IMR-90 (cell line): ENCODE data around the gene PARVB. TPM values are rescaled to one million over a fixed set of nuclear protein-coding genes. Genes with fewer than 3 reads are reported as not detected.
A peak's percentile ranks its signal among the peaks of the same experiment; 100 is the strongest.

Experiments
- ATAC-seq: fragments of 200-7000 bp; cut with Tn5 transposase; 2 replicates; pipeline ENCODE4 v1.9.1; 2020; ENCODE audit warnings: low read depth, mild to moderate bottlenecking, moderate library complexity
- BruUV-seq: library from RNA; stranded (reverse); fragments of 400-500 nt; replicated peaks from 2 replicates; lab custom pipeline; 2021; lab: Mats Ljungman, UMichigan
- CTCF ChIA-PET: fragments of 300-600 bp; formaldehyde crosslinking; extraction: SDS; loops from one replicate; lab custom pipeline; 2021; ENCODE audit warnings: antibody characterized with exemption; lab: Yijun Ruan, JAX
- POLR2A ChIA-PET: fragments of 300-600 bp; sonication (Branson Sonifier 250); formaldehyde crosslinking; loops from one replicate; lab custom pipeline; 2022; ENCODE audit warnings: antibody characterized with exemption; ENCODE audit not compliant: unreplicated experiment; lab: Charles Lee
- DNase-seq: peaks from one replicate; pipeline ENCODE4 v3.0.0; 2013
- H2AFZ ChIP-seq: replicated peaks from 2 replicates; pipeline ENCODE3; 2013; ENCODE audit warnings: low read length, mild to moderate bottlenecking; ENCODE audit not compliant: poor library complexity
- H2AK5ac ChIP-seq: 2 replicates; pipeline ENCODE4 v1.6.1; 2013; ENCODE audit warnings: low read depth, low read length, inconsistent platforms
- H2AK9ac ChIP-seq: replicated peaks from 2 replicates; pipeline ENCODE3; 2013; ENCODE audit warnings: mild to moderate bottlenecking, low read depth, low read length, moderate library complexity; ENCODE audit not compliant: poor library complexity
- H2BK120ac ChIP-seq: 2 replicates; pipeline ENCODE4 v1.6.1; 2013; ENCODE audit warnings: low read depth, low read length, inconsistent platforms
- H2BK15ac ChIP-seq: 3 replicates; pipeline ENCODE4 v1.6.1; 2013; ENCODE audit warnings: low read depth, low read length, inconsistent platforms
- H2BK20ac ChIP-seq: 2 replicates; pipeline ENCODE4 v1.6.1; 2013; ENCODE audit warnings: low read depth, mild to moderate bottlenecking, inconsistent platforms, low read length, moderate library complexity
- H2BK5ac ChIP-seq: 2 replicates; pipeline ENCODE4 v1.6.1; 2013; ENCODE audit warnings: mild to moderate bottlenecking, low read depth, low read length, inconsistent platforms; ENCODE audit not compliant: poor library complexity, severe bottlenecking
- H3K14ac ChIP-seq: replicated peaks from 2 replicates; pipeline ENCODE4 v1.6.1; 2013; ENCODE audit warnings: low read depth, low read length, inconsistent platforms
- H3K18ac ChIP-seq: 2 replicates; pipeline ENCODE4 v1.6.1; 2013; ENCODE audit warnings: low read depth, low read length, control low read depth
- H3K23ac ChIP-seq: 2 replicates; pipeline ENCODE4 v1.6.1; 2013; ENCODE audit warnings: low read depth, low read length, inconsistent platforms
- H3K27ac ChIP-seq: 2 replicates; pipeline ENCODE4 v1.5.1; 2013; ENCODE audit warnings: mild to moderate bottlenecking, control low read depth, low read length; ENCODE audit not compliant: insufficient read depth
- H3K27me3 ChIP-seq: 2 replicates; pipeline ENCODE4 v1.6.1; 2013; ENCODE audit warnings: low read length; ENCODE audit not compliant: control insufficient read depth, insufficient read depth
- H3K36me3 ChIP-seq: 2 replicates; pipeline ENCODE4 v1.6.1; 2013; ENCODE audit warnings: low read length, mixed read lengths; ENCODE audit not compliant: control insufficient read depth, insufficient read depth
- H3K4ac ChIP-seq: 2 replicates; pipeline ENCODE4 v1.6.1; 2013; ENCODE audit warnings: low read depth, low read length, inconsistent platforms
- H3K4me1 ChIP-seq: 2 replicates; pipeline ENCODE4 v1.6.1; 2013; ENCODE audit warnings: low read length, mixed read lengths; ENCODE audit not compliant: control insufficient read depth, insufficient read depth
- H3K4me2 ChIP-seq: 2 replicates; pipeline ENCODE4 v1.6.1; 2013; ENCODE audit warnings: low read depth, mild to moderate bottlenecking, control low read depth, low read length, moderate library complexity
- H3K4me3 ChIP-seq: 2 replicates; pipeline ENCODE4 v1.5.1; 2013; ENCODE audit warnings: low read depth, mild to moderate bottlenecking, control low read depth, low read length, moderate library complexity; ENCODE audit not compliant: insufficient read depth
- H3K56ac ChIP-seq: 2 replicates; pipeline ENCODE4 v1.6.1; 2013; ENCODE audit warnings: low read length, inconsistent platforms; ENCODE audit not compliant: insufficient read depth; ENCODE audit errors: extremely low read depth
- H3K79me1 ChIP-seq, 2 experiments: 2 replicates each; pipeline ENCODE4 v1.6.1; 2013; ENCODE audit warnings: low read length in 2 of 2, inconsistent platforms in 1 of 2, low read depth in 1 of 2
- H3K9ac ChIP-seq: 2 replicates; pipeline ENCODE4 v1.6.1; 2013; ENCODE audit warnings: low read depth, low read length, control low read depth
- H3K9me1 ChIP-seq: 2 replicates; pipeline ENCODE4 v1.6.1; 2013; ENCODE audit warnings: low read length, inconsistent platforms; ENCODE audit not compliant: insufficient read depth
- H3K9me3 ChIP-seq: 2 replicates; pipeline ENCODE4 v1.6.1; 2013; ENCODE audit warnings: low read length; ENCODE audit not compliant: control insufficient read depth, insufficient read depth
- H4K20me1 ChIP-seq: 2 replicates; pipeline ENCODE4 v1.6.1; 2013; ENCODE audit warnings: low read length, inconsistent platforms; ENCODE audit not compliant: insufficient read depth
- H4K5ac ChIP-seq: 2 replicates; pipeline ENCODE4 v1.6.1; 2013; ENCODE audit warnings: mild to moderate bottlenecking, low read depth, low read length, control low read depth
- H4K8ac ChIP-seq, 2 experiments: 2 replicates each; pipeline ENCODE4 v1.6.1; 2013; ENCODE audit warnings: low read depth in 2 of 2, low read length in 2 of 2, control low read depth in 1 of 2, inconsistent platforms in 1 of 2
- H4K91ac ChIP-seq: 2 replicates; pipeline ENCODE4 v1.6.1; 2013; ENCODE audit warnings: low read depth, low read length, inconsistent platforms; ENCODE audit not compliant: insufficient read depth
- CEBPB ChIP-seq: IDR thresholded peaks from 2 replicates; pipeline ENCODE4 v1.6.1; 2012; ENCODE audit warnings: low read depth, low read length, improper control_type of control experiment
- MAFK ChIP-seq: IDR thresholded peaks from 2 replicates; pipeline ENCODE4 v1.6.1; 2012; ENCODE audit warnings: low read depth, low read length, improper control_type of control experiment
- NFE2L2 ChIP-seq: fragments of 150-350 bp; IDR thresholded peaks from 2 replicates; pipeline ENCODE4 v1.6.1; 2016; ENCODE audit warnings: low read depth, mild to moderate bottlenecking, low read length
- RCOR1 ChIP-seq: IDR thresholded peaks from 2 replicates; pipeline ENCODE4 v1.6.1; 2012; ENCODE audit warnings: mild to moderate bottlenecking, low read length, improper control_type of control experiment; ENCODE audit not compliant: insufficient replicate concordance
- RFX5 ChIP-seq: IDR thresholded peaks from 2 replicates; pipeline ENCODE4 v1.8.0; 2012; ENCODE audit warnings: low read depth, mild to moderate bottlenecking, low read length, moderate library complexity
- WGBS, 2 experiments: methylation state at CpG; one replicate each; pipeline versions ENCODE4 v1.1.5 to v1.1.7; 2013; ENCODE audit warnings: missing lambda C conversion rate in 2 of 2; ENCODE audit not compliant: insufficient read length in 1 of 2; ENCODE audit errors: extremely low coverage in 2 of 2; 5-methylcytosine and 5-hydroxymethylcytosine counted together
- dilution Hi-C: fragments of 300-500 bp; cut with HindIII; formaldehyde crosslinking; loops from one replicate; pipeline ENCODE4 v1.14.3; 2018; ENCODE audit warnings: low sequenced_read_pairs; ENCODE audit not compliant: unreplicated experiment
- in situ Hi-C: fragments of 300-500 bp; cut with MboI; formaldehyde crosslinking; loops from 3 replicates; pipeline ENCODE4 v1.14.3; 2019; ENCODE audit warnings: low sequenced_read_pairs, inconsistent platforms, mixed read lengths
- intact Hi-C: fragments of 100-400 bp; cut with micrococcal nuclease; formaldehyde crosslinking; loops from 2 replicates; pipeline ENCODE4 v1.10.0; 2022
- polyA plus RNA-seq, 3 experiments: library from polyadenylated mRNA; depleted of rRNA; stranded (reverse); fragments of >200 nt; gene quantifications; 2 replicates each; pipeline ENCODE4 v1.2.3, GENCODE V29; 2012; ENCODE audit warnings: low replicate concordance in 1 of 3
- total RNA-seq: library from RNA; depleted of rRNA; stranded (reverse); fragments of >200 nt; gene quantifications from 2 replicates; pipeline ENCODE4 v1.2.3, GENCODE V29; 2012

PARVB gene
- total and polyA plus RNA-seq, 2 of the 4 experiments (the other 2 are of a cell fraction) = 44.3 to 53.9 TPM

DNA sequence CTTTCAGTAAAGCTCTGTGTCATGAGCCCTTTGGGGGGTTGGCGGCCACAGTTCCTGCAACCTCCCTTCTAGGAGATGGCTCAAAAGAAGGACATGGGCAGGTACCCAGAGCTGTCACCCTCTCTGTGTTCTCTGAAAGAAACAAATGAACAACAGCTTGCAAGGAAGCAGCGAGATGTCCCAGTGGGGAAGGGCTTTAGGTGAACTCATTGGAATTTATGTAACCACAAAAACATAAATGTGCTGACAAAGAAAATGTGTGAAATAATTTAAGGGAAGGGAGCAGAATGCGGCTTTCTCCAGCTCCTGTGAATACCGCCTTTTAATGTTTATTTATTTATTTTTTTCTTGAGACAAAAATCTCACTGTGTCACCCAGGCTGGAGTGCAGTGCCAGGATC lies 159.9 kb downstream of the PARVB start:
- intact Hi-C loops (no loop called here), dilution Hi-C loops (no loop called here), in situ Hi-C loops (no loop called here)
- H2AK5ac ChIP-seq = no peak overlapping the region
- H2BK20ac ChIP-seq = no peak overlapping the region
- H3K23ac ChIP-seq = no peak overlapping the region
- H3K4me1 ChIP-seq = no peaks in the 10 kb centered on the region
- no peak overlapping the region for H2BK120ac ChIP-seq
- DNase-seq (no peak), ATAC-seq (no peak)
- no peak overlapping the region for H4K91ac ChIP-seq
- no peak overlapping the region for H2BK15ac ChIP-seq
- TF ChIP-seq MAFK = peak; percentile 42; the same call in 1 of the 2 replicates
- no peak for TF ChIP-seq NFE2L2
- TF ChIP-seq RFX5 = no peak
- TF ChIP-seq RCOR1 = no peak
- no peak for TF ChIP-seq CEBPB
- H3K4me2 ChIP-seq = no peak overlapping the region
- H3K36me3 ChIP-seq = no peaks in the 10 kb centered on the region
- no peak overlapping the region for H3K27ac ChIP-seq
- no peaks in the 10 kb centered on the region for H3K9me1 ChIP-seq
- no peak overlapping the region for H4K5ac ChIP-seq
- H3K14ac ChIP-seq = no peak overlapping the region
- H4K20me1 ChIP-seq = no peaks in the 10 kb centered on the region; the same call in 1 of the 2 replicates
- WGBS, 2 experiments = 100% methylated on average over 1 of the region's 4 CpGs; no CpG with 5 or more reads in 1 of the 2 experiments
- no peaks in the 10 kb centered on the region for H3K9me3 ChIP-seq
- H3K18ac ChIP-seq = no peak overlapping the region
- H3K9ac ChIP-seq = no peak overlapping the region
- H3K56ac ChIP-seq = no peak overlapping the region
- peaks cover 44% of the 10 kb centered on the region for H3K27me3 ChIP-seq
- no peak overlapping the region for H2AFZ ChIP-seq
- POLR2A ChIA-PET = no interaction called here
- H3K79me1 ChIP-seq = no peaks in the 10 kb centered on the region
- H3K4me3 ChIP-seq = no peak overlapping the region
- no TSS peak for BruUV-seq
- H2AK9ac ChIP-seq = no peak overlapping the region
- H2BK5ac ChIP-seq = no peak overlapping the region
- H3K4ac ChIP-seq = no peak overlapping the region
- H4K8ac ChIP-seq = no peak overlapping the region
- CTCF ChIA-PET = no interaction called here
